NCI-H748 (cell line): ENCODE data around the gene CCDC51.

Experiments used
- DNase-seq: peaks from one replicate; lab custom pipeline; 2025; ENCODE audit not compliant: unreplicated experiment; lab: John Stamatoyannopoulos, UW

Gene CCDC51

GRCh38 chr3:48387634-48388033, 52.3 kb downstream of the CCDC51 start:
- DNase-seq = no peak
